ENCODE results near the gene GIPC3.

Gene GIPC3

DNA sequence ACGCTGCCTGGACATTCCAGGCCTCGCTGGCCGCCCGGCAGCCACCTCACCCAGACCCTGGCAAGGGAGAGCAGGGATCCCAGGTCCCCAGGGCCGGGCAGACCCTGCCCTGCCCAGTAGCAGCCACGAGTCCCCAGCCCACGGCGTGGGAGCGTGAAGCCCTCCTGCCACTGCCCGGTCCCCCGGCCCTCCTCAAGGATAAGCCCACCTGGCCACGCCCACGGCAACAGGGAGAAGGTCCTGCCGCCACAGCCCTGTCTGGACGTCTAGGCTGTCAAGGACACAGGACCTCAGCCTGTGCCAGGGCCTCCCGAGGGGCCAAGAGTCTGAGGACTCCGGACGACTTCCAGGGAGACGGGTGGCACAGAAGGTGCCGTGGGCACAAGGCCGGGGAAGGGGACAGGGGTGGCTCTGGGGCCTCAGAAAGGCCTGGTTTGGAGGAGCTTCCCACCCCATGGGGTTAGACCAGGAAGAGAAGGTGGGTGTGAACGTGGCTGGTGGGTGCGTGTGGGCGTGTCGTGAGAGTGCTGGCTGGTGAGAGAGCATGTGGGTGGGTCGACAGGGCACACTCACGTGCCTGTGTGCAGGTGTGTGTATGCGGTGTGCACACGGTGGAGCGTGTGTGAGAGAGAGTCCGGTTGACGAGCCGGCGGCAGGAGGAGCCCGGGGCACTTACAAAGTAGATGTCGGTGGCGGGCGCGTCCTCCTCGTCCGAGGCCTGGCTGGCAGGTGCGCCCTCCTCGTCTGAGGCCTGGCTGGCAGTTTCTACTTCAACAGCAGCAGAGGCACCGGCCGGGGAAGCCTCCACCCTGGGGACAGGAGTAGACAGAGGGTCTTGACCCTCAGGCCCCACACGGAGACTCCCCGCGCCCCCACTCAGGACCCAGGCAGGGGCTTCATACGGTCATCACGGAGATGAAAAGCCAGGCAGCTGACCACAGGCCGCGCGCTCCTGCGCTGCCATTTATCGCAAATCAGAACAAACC lies 53.2 kb downstream of the GIPC3 start:
- DNase-seq = no peak

DNA sequence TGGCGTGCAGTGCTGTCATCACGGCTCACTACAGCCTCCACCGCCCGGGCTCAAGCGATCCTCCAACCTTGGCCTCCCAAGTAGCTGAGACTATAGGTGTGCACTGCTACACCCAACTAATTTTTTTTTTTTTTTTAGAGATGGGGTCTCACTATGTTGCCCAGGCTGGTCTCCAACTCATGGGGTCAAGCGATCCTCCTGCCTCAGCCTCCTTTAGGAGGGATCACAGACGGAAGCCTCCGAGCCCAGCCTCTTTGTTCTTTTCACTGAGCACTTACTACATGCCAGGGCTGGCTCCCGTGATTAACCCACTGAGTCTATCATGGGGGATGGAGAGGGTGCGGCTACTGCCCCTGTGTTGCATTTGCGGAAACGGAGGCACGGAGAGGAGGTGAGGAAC lies 54.2 kb downstream of the GIPC3 start:
- no peak for DNase-seq

DNA sequence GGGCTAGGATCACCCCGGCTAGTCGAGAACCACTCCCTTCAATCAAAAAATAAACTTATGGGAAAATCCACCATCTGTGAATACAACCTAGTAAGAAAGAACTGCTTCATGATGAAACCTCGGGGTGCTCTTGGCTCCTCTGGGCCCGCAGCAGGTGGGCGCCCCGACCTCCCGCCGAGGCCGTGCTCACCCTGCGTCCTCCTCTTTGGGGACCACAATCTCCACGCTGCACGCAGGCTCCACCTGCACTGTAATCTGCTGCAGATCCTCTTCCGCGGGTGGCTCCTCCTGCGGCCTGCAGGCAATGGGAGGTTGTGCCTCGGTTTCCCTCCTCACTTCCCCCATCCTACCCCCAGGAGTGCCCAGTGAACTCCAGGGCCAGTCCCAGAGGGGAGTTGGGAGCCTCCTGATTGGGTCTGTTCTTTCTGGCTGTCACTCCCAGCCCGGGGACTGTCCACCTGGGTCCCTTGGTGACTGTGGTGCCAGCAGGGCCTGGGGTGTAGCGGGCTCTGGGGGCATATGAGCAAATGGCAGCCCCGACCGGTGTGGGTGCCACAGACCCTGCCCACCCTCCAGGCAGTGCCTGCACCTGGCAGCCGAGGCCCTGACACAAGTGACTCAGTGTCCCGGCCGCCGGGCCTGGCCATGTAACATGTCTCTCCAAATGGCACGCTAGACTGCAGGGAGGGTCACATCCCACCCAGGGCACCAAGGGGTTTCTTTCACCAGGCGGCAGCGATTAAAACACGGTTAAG lies 56.4 kb downstream of the GIPC3 start:
- DNase-seq = no peak

DNA sequence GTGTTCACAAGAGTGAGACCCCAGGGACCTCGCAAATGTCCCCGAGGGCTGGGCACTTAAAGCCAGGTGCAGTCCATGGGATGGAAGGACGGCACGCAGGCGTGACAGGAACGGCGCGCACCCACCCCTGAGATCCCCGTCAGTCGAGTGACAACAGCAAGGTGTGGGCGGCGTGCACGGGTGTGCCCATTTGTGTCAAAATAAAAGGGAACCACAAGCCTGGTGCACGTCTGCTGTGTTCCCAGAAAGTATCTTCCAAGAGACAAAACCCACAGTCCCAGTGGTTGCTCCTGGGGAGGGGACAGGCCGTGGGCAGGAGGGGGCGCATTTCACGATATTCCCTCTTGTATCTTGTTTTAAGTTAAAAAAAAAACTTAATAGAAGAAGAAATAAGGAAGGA lies 57.0 kb downstream of the GIPC3 start:
- no peak for DNase-seq
